Measurements from ENCODE around the gene PTGDS. TPM values are rescaled to one million over a fixed set of nuclear protein-coding genes. Genes with fewer than 3 reads are reported as not detected.

PTGDS gene
- total RNA-seq, 1 donor from 2014 or later = not detected

DNA sequence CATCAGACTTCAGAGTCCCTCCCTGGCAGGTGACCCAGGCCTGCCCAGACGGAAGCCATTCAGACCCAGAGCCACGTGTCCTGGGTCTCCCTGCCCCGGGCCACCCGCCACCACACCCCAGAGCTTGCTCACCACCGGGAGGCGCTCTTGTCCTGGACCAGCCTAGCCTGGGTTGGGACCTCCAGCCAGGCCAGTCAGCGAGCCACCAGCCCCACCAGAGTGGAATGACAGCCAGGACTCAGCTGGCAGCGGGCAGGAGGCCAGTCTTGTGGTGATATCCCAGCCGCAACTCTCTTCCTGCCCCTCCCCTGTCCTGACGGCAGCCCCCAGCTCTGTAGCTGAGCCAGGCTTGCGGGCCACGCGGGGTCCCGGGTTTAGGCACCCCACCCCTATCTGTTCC is 1.7 kb upstream of the PTGDS start:
- no peak overlapping the region for H3K4me3 Mint-ChIP-seq (ENCODE audit: unreplicated experiment)
- DNase-seq = no peak
- no peaks in the 10 kb centered on the region for H3K27me3 Mint-ChIP-seq (ENCODE audit: unreplicated experiment)
- no peaks in the 10 kb centered on the region for H3K4me1 Mint-ChIP-seq (ENCODE audit: low read depth, unreplicated experiment)
- H3K36me3 Mint-ChIP-seq (ENCODE audit: unreplicated experiment) = no peaks in the 10 kb centered on the region
- TF ChIP-seq, protein P1, sequence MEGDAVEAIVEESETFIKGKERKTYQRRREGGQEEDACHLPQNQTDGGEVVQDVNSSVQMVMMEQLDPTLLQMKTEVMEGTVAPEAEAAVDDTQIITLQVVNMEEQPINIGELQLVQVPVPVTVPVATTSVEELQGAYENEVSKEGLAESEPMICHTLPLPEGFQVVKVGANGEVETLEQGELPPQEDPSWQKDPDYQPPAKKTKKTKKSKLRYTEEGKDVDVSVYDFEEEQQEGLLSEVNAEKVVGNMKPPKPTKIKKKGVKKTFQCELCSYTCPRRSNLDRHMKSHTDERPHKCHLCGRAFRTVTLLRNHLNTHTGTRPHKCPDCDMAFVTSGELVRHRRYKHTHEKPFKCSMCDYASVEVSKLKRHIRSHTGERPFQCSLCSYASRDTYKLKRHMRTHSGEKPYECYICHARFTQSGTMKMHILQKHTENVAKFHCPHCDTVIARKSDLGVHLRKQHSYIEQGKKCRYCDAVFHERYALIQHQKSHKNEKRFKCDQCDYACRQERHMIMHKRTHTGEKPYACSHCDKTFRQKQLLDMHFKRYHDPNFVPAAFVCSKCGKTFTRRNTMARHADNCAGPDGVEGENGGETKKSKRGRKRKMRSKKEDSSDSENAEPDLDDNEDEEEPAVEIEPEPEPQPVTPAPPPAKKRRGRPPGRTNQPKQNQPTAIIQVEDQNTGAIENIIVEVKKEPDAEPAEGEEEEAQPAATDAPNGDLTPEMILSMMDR (IDR thresholded peaks at IDR 0.05; ENCODE audit: partially characterized antibody, unreplicated experiment) = no peak
- peaks cover 3% of the 10 kb centered on the region for H3K9me3 Mint-ChIP-seq (ENCODE audit: unreplicated experiment)
- H3K27ac Mint-ChIP-seq (ENCODE audit: unreplicated experiment) = no peak overlapping the region

DNA sequence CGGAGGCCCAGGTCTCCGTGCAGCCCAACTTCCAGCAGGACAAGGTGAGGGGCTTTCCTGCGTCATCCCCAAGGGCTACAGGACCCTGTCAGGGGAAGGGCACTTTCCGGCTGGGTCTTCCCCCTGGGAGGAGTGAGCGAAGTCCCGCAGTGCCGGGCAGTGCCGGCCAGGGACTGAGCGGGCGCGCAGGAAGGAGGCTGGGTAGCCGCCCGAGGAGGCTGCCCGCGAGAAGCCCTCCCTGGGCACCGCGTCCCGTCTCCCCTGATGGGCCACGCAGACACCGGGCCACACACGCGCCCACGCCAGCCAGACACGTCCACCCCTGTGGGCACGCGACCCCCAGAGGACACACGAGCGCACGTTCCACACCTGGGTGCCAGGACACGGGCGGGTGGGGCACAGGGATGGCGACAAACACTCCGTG is 357 bp downstream of the PTGDS start:
- peaks cover 4% of the 10 kb centered on the region for H3K9me3 Mint-ChIP-seq (ENCODE audit: unreplicated experiment)
- H3K27ac Mint-ChIP-seq (ENCODE audit: unreplicated experiment) = no peak overlapping the region
- H3K36me3 Mint-ChIP-seq (ENCODE audit: unreplicated experiment) = no peaks in the 10 kb centered on the region
- no peaks in the 10 kb centered on the region for H3K27me3 Mint-ChIP-seq (ENCODE audit: unreplicated experiment)
- no peak for DNase-seq
- no peak overlapping the region for H3K4me3 Mint-ChIP-seq (ENCODE audit: unreplicated experiment)
- H3K4me1 Mint-ChIP-seq (ENCODE audit: low read depth, unreplicated experiment) = no peaks in the 10 kb centered on the region
- TF ChIP-seq, protein P1 (IDR thresholded peaks at IDR 0.05; ENCODE audit: partially characterized antibody, unreplicated experiment) = no peak

DNA sequence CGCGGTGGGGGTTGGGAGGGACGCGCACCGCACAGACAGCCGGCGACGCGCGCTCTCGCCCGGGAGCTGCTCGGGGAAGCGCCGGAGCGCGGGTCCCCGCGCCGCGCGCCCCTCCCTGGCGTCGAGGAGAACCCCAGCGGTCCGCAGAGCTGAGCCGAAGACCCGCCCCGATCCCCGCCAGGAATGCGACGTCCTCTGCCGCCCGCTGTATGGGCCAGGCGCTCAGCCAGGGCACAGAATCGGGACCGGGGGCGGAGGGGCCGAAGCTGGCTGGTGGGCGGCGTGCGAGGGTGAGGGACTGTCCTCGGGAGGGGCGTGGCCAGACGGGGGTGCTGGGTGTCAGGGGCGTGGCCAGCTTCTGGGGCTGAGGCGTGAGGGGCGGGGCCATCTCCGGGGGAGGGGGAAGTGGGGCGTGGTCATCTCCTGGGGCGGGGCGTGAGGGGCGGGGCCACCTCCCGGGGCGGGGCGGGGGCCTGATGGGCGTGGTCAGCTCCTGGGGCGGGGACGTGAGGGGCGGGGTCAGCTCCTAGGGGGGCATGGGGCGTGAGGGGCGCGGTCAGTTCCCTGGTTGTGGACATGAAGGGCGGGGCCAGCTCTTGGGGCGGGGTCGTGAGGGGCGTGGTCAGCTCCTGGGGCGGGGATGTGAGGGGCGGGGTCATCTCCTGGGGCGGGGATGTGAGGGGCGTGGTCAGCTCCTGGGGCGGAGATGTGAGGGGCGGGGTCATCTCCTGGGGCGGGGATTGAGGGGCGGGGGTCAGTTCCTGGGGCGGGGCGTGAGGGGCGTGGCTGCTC is 965 bp downstream of the PTGDS start:
- Mint-ChIP-seq H3K36me3 (ENCODE audit: unreplicated experiment) (no peaks in the 10 kb centered on the region), H3K4me3 (ENCODE audit: unreplicated experiment) (no peak overlapping the region), H3K9me3 (ENCODE audit: unreplicated experiment) (peaks cover 4% of the 10 kb centered on the region), H3K27ac (ENCODE audit: unreplicated experiment) (no peak overlapping the region), H3K27me3 (ENCODE audit: unreplicated experiment) (no peaks in the 10 kb centered on the region), H3K4me1 (ENCODE audit: low read depth, unreplicated experiment) (no peaks in the 10 kb centered on the region)
- TF ChIP-seq, protein P1 (IDR thresholded peaks at IDR 0.05; ENCODE audit: partially characterized antibody, unreplicated experiment) = no peak
- DNase-seq = peak; percentile 84

DNA sequence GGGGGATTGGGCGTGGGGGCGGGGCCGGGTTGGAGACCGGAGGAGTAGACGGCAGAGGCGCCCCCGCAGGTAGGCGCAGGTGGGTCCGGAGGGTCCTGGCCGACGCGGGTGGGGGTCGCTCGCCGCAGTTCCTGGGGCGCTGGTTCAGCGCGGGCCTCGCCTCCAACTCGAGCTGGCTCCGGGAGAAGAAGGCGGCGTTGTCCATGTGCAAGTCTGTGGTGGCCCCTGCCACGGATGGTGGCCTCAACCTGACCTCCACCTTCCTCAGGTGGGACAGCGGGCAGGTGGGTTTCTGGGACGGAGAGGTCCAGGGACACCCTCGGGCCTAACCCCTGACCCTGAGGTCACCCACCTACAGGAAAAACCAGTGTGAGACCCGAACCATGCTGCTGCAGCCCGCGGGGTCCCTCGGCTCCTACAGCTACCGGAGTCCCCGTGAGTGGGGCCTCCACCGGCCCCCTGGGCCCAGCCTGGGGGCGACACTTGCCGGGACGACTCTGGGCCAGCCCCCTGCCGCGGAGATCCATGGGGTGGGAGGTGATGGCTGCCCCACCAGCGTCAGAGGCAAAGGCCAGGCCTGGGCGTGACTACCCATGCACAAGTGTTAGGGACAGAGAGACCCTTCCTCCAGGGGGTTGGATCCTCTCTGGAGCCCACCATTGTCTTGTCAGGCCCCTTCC is 1.7 kb downstream of the PTGDS start:
- no peak for DNase-seq
- H3K27ac Mint-ChIP-seq (ENCODE audit: unreplicated experiment) = no peak overlapping the region
- H3K27me3 Mint-ChIP-seq (ENCODE audit: unreplicated experiment) = peaks cover 4% of the 10 kb centered on the region
- no peak overlapping the region for H3K4me3 Mint-ChIP-seq (ENCODE audit: unreplicated experiment)
- peaks cover 3% of the 10 kb centered on the region for H3K4me1 Mint-ChIP-seq (ENCODE audit: low read depth, unreplicated experiment)
- no peaks in the 10 kb centered on the region for H3K36me3 Mint-ChIP-seq (ENCODE audit: unreplicated experiment)
- peaks cover 7% of the 10 kb centered on the region for H3K9me3 Mint-ChIP-seq (ENCODE audit: unreplicated experiment)
- TF ChIP-seq, protein P1 (IDR thresholded peaks at IDR 0.05; ENCODE audit: partially characterized antibody, unreplicated experiment) = no peak

Data from glutamatergic neuron (in vitro differentiated cells).